SIG-M5 (cell line): ENCODE measurements around the gene MYL4.
"Not testable (repeated sequence)": the region's sequence is repeated elsewhere in the genome, so short reads cannot be mapped to it uniquely, and the experiment has no call there.

Experiments used
- DNase-seq: peaks from one replicate; lab custom pipeline; 2025; lab: John Stamatoyannopoulos, UW

The MYL4 gene

DNA sequence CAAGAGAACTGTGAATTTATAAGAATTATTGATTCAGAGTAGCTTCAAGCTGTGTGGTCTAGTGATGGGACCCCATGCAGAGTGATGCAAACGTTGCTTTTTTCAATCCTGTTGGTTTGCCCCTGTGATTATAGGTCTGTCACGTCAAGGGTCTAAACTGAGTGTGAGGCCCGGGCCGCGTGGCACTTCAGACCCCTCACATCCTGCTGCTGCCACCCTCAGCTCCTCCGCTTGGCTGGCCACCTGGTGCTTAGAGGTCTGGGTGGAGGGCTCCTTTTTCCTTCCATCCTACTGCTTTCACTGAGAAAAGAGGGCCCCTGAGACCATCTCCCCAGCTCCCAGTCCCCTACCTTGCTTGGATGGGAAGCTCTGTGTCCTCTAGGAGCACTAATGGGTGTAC, 12.0 kb downstream of the MYL4 start:
- no peak for DNase-seq

GRCh38 chr17:47222047-47222446, 12.9 kb downstream of the MYL4 start:
- no peak for DNase-seq

- DNase-seq = no peak
These were observed 13.9 kb downstream of the MYL4 start for GRCh38 chr17:47223007-47223406.

- no peak for DNase-seq
These were observed 14.3 kb downstream of the MYL4 start for GRCh38 chr17:47223460-47223859.

DNA sequence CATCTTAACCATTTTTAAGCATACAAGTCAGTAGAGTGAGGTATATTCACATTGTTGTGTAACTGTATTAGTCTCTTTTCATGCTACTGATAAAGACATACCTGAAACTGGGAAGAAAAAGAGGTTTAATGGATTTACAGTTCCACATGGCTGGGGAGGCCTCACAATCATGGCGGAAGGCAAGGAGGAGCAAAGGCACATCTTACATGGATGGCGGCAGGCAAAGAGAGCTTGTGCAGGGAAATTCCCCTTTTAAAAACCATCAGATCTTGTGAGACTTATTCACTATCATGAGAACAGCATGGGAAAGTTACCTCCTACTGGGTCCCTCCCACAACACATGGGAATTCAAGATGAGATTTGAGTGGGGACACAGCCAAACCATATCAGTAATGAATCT, 14.9 kb downstream of the MYL4 start:
- DNase-seq = not testable (repeated sequence)

- DNase-seq = no peak
These were observed 15.8 kb downstream of the MYL4 start for GRCh38 chr17:47224966-47225365.

GRCh38 chr17:47225436-47225858, 16.3 kb downstream of the MYL4 start:
- no peak for DNase-seq

DNA sequence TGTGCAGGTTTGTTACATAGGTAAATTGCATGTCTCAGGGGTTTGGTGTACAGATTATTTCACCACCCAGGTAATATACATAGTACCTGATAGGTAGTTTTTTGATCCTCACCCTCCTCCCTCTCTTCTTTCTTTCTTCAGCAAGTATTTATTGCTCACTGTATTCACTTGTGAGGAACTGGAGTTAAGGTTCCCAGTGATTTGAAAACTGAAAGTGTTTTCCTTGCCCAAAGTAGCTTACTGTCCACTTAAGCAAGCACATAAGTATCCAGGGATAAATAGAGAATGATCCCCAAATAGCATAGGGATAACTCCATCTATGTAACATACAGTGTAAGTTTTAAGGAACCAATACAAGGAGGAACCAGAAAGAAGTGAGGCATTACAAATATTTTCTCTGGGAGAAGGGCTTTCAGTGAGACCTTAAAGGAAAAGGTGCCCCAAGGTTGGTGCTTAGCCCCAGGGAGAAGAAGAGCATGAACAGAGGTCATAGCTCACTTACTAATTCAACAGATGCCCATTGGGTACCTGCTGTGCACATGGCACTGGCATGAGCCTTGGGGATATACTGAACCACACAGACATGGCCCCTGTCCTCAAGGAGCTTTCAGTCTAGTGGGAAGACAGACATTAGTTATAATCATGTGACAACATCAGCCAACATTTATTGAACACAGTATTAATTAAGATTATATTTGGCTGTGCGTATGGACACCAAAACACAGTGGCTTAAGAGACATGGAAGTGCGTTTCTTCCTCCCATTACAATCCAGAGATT, 17.0 kb downstream of the MYL4 start:
- no peak for DNase-seq

GRCh38 chr17:47227862-47228261, 18.7 kb downstream of the MYL4 start:
- no peak for DNase-seq

GRCh38 chr17:47229535-47230443, 20.6 kb downstream of the MYL4 start:
- peak; percentile 32 for DNase-seq

DNA sequence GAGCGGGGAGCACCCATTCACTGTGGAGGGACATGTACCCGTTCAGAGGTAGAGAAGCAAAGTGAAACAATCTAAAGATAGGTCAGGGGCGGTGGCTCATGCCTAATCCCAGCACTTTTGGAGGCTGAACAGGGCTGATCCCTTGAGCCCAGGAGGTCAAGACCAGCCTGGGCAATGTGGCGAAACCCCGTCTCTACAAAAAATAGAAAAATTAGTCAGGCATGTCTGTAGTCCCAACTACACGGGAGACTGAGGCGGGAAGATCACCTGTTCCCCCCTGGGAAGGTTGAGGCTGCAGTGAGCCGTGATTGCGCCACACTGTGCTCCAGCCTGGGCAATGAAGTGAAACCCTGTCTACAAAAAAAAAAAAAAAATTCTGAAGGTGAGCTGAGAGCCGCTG, 21.7 kb downstream of the MYL4 start:
- DNase-seq = no peak

GRCh38 chr17:47231334-47231733, 22.2 kb downstream of the MYL4 start:
- no peak for DNase-seq

GRCh38 chr17:47231866-47232265, 22.7 kb downstream of the MYL4 start:
- no peak for DNase-seq

DNA sequence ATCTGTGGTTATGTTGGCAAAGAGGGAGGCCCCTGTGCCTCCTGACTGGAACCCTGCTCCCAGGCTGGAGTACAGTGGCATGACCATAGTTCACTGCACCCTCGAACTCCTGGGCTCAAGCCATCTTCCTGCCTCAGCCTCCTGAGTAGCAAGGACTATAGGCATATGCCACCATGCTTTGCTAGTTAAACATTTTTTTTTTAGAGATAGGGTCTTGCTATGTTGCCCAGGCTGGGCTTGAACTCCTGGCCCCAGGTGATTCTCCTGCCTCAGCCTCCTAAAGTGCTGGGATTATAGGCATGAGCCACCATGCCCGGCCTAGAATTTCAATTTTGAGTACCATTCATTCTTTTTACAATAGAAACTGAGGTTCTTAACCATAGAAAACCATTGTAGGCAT, 23.3 kb downstream of the MYL4 start:
- DNase-seq = no peak

DNA sequence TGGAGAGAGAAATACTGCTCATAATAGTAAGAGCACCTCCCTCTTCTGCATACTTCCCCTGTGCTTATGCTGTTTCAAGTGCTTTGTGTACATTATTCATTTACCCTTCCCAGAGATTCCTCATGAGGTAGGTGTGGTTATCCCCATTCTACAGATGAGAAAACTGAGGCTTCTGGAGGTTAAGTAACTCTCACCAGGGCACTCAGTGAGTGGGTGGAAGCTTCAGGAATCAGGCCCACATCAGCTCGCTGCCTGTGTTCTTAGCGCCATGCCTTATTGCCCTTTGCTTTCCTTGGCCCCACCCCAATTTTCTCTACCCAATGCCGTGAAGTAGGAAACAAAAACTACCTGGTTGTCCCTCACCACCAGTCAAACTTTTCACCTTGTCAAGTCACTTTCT, 26.4 kb downstream of the MYL4 start:
- no peak for DNase-seq

- DNase-seq = no peak
These were observed 26.8 kb downstream of the MYL4 start for GRCh38 chr17:47235923-47236322.

GRCh38 chr17:47237841-47238240, 28.7 kb downstream of the MYL4 start:
- no peak for DNase-seq

- no peak for DNase-seq
These were observed 29.3 kb downstream of the MYL4 start for GRCh38 chr17:47238321-47239010.

GRCh38 chr17:47239619-47239966, 30.4 kb downstream of the MYL4 start:
- DNase-seq = no peak

- no peak for DNase-seq
These were observed 31.0 kb downstream of the MYL4 start for GRCh38 chr17:47239967-47240651.

- no peak for DNase-seq
These were observed 31.7 kb downstream of the MYL4 start for GRCh38 chr17:47240806-47241205.

GRCh38 chr17:47242648-47243047, 33.5 kb downstream of the MYL4 start:
- DNase-seq = no peak
